Adrenal gland (tissue), 12 donors: ENCODE results near the gene EXOC6B. TPM values are rescaled to one million over a fixed set of nuclear protein-coding genes. Genes with fewer than 3 reads are reported as not detected.

Source experiments
- DNase-seq, 7 donors: peaks; one replicate each; pipeline ENCODE4 v3.0.0-alpha.2; 2019 to 2020
- H3K27ac ChIP-seq, 5 donors: fragments of 200-600 bp; sonication (generic) in 4 of 5; 1 replicate in 3 of 5; 2 replicates in 2 of 5; pipeline versions ENCODE4 v1.5.1 to v1.8.0; 2016 to 2020; ENCODE audit warnings: mild to moderate bottlenecking in 1 of 5
- H3K27me3 ChIP-seq: fragments of 200-600 bp; 2 replicates; pipeline ENCODE4 v1.8.0; 2021
- H3K36me3 ChIP-seq, 2 donors: fragments of 200-600 bp; replicated peaks in 1 of 2; 1 replicate in 1 of 2; 2 replicates in 1 of 2; pipeline versions ENCODE4 v1.5.1 to v1.8.0; 2018 to 2022
- H3K4me1 ChIP-seq, 2 donors: fragments of 200-600 bp; replicated peaks in 1 of 2; 1 replicate in 1 of 2; 2 replicates in 1 of 2; pipeline versions ENCODE4 v1.5.1 to v1.8.0; 2018 to 2021
- H3K4me3 ChIP-seq, 4 donors: fragments of 200-600 bp; sonication (generic) in 3 of 4; one replicate each; pipeline ENCODE4 v1.5.1; 2016 to 2018
- H3K9me3 ChIP-seq, 3 donors: fragments of 200-600 bp; sonication (generic) in 1 of 3; replicated peaks in 1 of 3; 1 replicate in 2 of 3; 2 replicates in 1 of 3; pipeline versions ENCODE4 v1.5.1 to v1.8.0; 2016 to 2021
- POLR2A ChIP-seq, 2 donors: fragments of 450-650 bp; IDR thresholded peaks; one replicate each; pipeline ENCODE4 v1.6.1; 2017; ENCODE audit warnings: antibody characterized with exemption in 2 of 2, mild to moderate bottlenecking in 2 of 2, moderate library complexity in 1 of 2
- WGBS, 4 donors: extraction: QIAGEN DNeasy Blood & Tissue Kit in 2 of 4; methylation state at CpG; one replicate each; pipeline versions ENCODE4 v1.1.5 to v1.1.7; 2013 to 2017; 5-methylcytosine and 5-hydroxymethylcytosine counted together
- intact Hi-C, 2 donors: fragments of 100-400 bp; cut with DNase I; formaldehyde crosslinking; loops; one replicate each; pipeline versions ENCODE4 v1.14.1 to v1.15.0; 2022 to 2023
- polyA plus RNA-seq, 3 donors: library from polyadenylated mRNA; stranded (reverse); fragments of 200-250 nt in 2 of 3; fragments of 350-450 nt in 1 of 3; fragmentation: Illumina TruSeq in 1 of 3; extraction: RNeasy Lipid Tissue Mini Kit (QIAGEN cat#74804) in 1 of 3; gene quantifications; one replicate each; pipeline ENCODE4 v1.2.3, GENCODE V29; 2013 to 2014
- total RNA-seq, 9 donors: library from RNA; depleted of rRNA in 4 of 9; stranded (reverse); fragments of >200 nt in 4 of 9; fragments of 120-200 nt in 1 of 9; fragmentation: NEBNext Ultra II Directional in 1 of 9; extraction: Animal tissue kit (Norgen Biotek cat#: 25700) in 1 of 9; gene quantifications; one replicate each; pipeline versions ENCODE4 v1.1.0 to v1.2.4, GENCODE V29; 2013 to 2023
- TF ChIP-seq, protein P1 (sequence below), 6 experiments: fragments of 450-650 bp in 4 of 6; fragments of 200-600 bp in 2 of 6; sonication (generic) in 1 of 6; IDR thresholded peaks; 1 replicate in 5 of 6; 2 replicates in 1 of 6; pipeline versions ENCODE4 v1.5.1 to v1.8.0; 2016 to 2021; ENCODE audit warnings: antibody characterized with exemption in 6 of 6, mild to moderate bottlenecking in 2 of 6, moderate library complexity in 1 of 6
- donor health status: healthy with polysubstance abuse.
- donor health status: Bipolar disorder and iron deficiency.
- donor health status: DM: yes; HTN: yes; CAD: no.
- donor health status: DM: no; HTN: no; CAD: no.
- donor health status: DM: no; HTN: no; CAD: no.
- donor health status: DM: yes; HTN: yes; CAD: no.

The EXOC6B gene
- total and polyA plus RNA-seq, 12 donors, result 6.0 to 92.6 (median 50.6) TPM

- intact Hi-C loops, result no loop called here
- H3K4me1 ChIP-seq, result no peaks in the 10 kb centered on the region
- WGBS, 4 donors, result 75 to 87% (median 85%) methylated on average over 3 of the region's 3 CpGs
These were observed 189.6 kb downstream of the EXOC6B start for GRCh38 chr2:72636210-72636609.

DNA sequence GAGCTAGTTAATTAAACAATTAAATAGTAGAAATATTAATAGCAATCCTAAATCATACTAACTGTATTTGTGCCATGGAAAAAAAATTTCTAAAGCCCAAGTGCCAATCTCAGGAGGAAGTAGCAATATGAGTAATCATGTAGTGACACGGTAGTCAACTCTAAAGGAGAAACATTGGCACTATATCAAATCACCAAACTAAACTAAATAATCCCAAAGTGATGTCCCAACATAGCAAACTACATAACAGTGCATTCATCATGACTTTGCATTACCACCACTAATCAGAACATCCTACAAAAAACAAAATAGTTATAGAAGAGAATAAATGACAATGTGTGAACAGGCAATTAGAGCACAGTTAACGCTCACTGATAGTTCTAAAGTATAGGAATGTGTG is 195.1 kb downstream of the EXOC6B start:
- Histone ChIP-seq H3K4me3 (no peak overlapping the region), H3K36me3 (no peaks in the 10 kb centered on the region), H3K27me3 (no peaks in the 10 kb centered on the region), H3K27ac (no peak overlapping the region), H3K4me1 (peaks cover 11 to 31% of the 10 kb centered on the region in 2 donors), H3K9me3 (no peaks in the 10 kb centered on the region)
- 55 to 64% (median 60%) methylated on average over 2 of the region's 2 CpGs for WGBS, 4 donors
- intact Hi-C loops, result no loop called here
- TF ChIP-seq POLR2A (IDR thresholded peaks at IDR 0.05), result no peak
- TF ChIP-seq, protein P1, sequence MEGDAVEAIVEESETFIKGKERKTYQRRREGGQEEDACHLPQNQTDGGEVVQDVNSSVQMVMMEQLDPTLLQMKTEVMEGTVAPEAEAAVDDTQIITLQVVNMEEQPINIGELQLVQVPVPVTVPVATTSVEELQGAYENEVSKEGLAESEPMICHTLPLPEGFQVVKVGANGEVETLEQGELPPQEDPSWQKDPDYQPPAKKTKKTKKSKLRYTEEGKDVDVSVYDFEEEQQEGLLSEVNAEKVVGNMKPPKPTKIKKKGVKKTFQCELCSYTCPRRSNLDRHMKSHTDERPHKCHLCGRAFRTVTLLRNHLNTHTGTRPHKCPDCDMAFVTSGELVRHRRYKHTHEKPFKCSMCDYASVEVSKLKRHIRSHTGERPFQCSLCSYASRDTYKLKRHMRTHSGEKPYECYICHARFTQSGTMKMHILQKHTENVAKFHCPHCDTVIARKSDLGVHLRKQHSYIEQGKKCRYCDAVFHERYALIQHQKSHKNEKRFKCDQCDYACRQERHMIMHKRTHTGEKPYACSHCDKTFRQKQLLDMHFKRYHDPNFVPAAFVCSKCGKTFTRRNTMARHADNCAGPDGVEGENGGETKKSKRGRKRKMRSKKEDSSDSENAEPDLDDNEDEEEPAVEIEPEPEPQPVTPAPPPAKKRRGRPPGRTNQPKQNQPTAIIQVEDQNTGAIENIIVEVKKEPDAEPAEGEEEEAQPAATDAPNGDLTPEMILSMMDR (IDR thresholded peaks at IDR 0.05), result no peak
- DNase-seq, result no peak

More at GRCh38 chr2:72636210-72636609, 189.6 kb downstream of the EXOC6B start:
- Histone ChIP-seq H3K27ac (no peak overlapping the region), H3K9me3 (no peaks in the 10 kb centered on the region), H3K36me3 (no peaks in the 10 kb centered on the region), H3K4me3 (no peak overlapping the region), H3K27me3 (no peaks in the 10 kb centered on the region)
- TF ChIP-seq, protein P1 (IDR thresholded peaks at IDR 0.05), result no peak
- no peak for TF ChIP-seq POLR2A (IDR thresholded peaks at IDR 0.05)
- DNase-seq, result no peak

GRCh38 chr2:72629062-72629461 is 196.8 kb downstream of the EXOC6B start:
- intact Hi-C loops, result no loop called here
- Histone ChIP-seq H3K27me3 (no peaks in the 10 kb centered on the region), H3K36me3 (no peaks in the 10 kb centered on the region), H3K9me3 (no peaks in the 10 kb centered on the region), H3K27ac (no peak overlapping the region), H3K4me1 (peaks cover 11 to 31% of the 10 kb centered on the region in 2 donors), H3K4me3 (no peak overlapping the region)
- no peak for TF ChIP-seq POLR2A (IDR thresholded peaks at IDR 0.05)
- TF ChIP-seq, protein P1 (IDR thresholded peaks at IDR 0.05), result no peak
- WGBS, 4 donors, result 40 to 64% (median 46%) methylated on average over 1 of the region's 1 CpG
- DNase-seq, result no peak

DNA sequence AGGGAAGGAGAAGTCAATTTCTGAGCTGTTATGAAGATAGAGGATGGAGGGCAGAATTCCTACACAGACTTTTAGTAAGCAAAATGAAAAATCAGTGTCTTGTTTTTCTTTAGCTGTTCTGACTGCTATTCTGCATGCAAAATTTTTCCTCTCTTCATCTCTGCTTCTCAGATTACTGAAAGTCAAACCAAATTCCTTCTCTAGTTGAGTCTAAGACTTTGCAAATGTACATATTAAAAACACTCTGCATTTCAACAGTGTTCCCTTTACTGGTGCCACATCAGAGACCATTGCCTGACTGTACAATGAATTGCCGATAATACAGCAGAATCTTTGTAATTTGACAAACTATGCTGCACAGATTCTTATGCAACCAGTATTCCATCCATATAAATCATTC is 198.8 kb downstream of the EXOC6B start:
- H3K4me3 ChIP-seq, result no peak overlapping the region
- H3K9me3 ChIP-seq, result no peaks in the 10 kb centered on the region
- no peaks in the 10 kb centered on the region for H3K36me3 ChIP-seq
- no peak for DNase-seq
- intact Hi-C loops, result no loop called here
- WGBS, 4 donors, result 43 to 70% (median 49%) methylated on average over 1 of the region's 1 CpG
- H3K27ac ChIP-seq, result no peak overlapping the region
- no peaks in the 10 kb centered on the region for H3K27me3 ChIP-seq
- H3K4me1 ChIP-seq, result peaks cover 11 to 31% of the 10 kb centered on the region in 2 donors
- TF ChIP-seq, protein P1 (IDR thresholded peaks at IDR 0.05), result no peak
- no peak for TF ChIP-seq POLR2A (IDR thresholded peaks at IDR 0.05)
